Upper lobe of left lung (tissue), 6 donors: ENCODE data around the gene AURKA. TPM values are rescaled to one million over a fixed set of nuclear protein-coding genes. Genes with fewer than 3 reads are reported as not detected.

Experiments used
- ATAC-seq, 2 donors: fragments of 200-7000 bp; cut with Tn5 transposase; one replicate each; pipeline ENCODE4 v1.9.1; 2022; ENCODE audit warnings: mild to moderate bottlenecking in 2 of 2, moderate library complexity in 2 of 2; ENCODE audit not compliant: low FRiP score in 2 of 2
- DNase-seq, 2 donors: peaks; one replicate each; pipeline ENCODE4 v3.0.0-alpha.2; 2019 to 2020
- H3K27ac ChIP-seq, 4 donors: fragments of 200-600 bp; sonication (generic); one replicate each; pipeline ENCODE4 v1.5.1; 2016 to 2019
- H3K27me3 ChIP-seq, 4 donors: fragments of 200-600 bp; sonication (generic); one replicate each; pipeline ENCODE4 v1.5.1; 2017 to 2019
- H3K36me3 ChIP-seq, 4 donors: fragments of 200-600 bp; sonication (generic); one replicate each; pipeline ENCODE4 v1.5.1; 2016 to 2019
- H3K4me1 ChIP-seq, 4 donors: fragments of 200-600 bp; sonication (generic); one replicate each; pipeline ENCODE4 v1.5.1; 2018 to 2019
- H3K4me3 ChIP-seq, 4 donors: fragments of 200-600 bp; sonication (generic); one replicate each; pipeline ENCODE4 v1.5.1; 2017 to 2019; ENCODE audit warnings: mild to moderate bottlenecking in 2 of 4, moderate library complexity in 1 of 4
- H3K9me3 ChIP-seq, 4 donors: fragments of 200-600 bp; sonication (generic); one replicate each; pipeline ENCODE4 v1.5.1; 2018 to 2019
- EP300 ChIP-seq, 4 donors: sonication (generic); formaldehyde crosslinking; IDR thresholded peaks; one replicate each; pipeline ENCODE4 v1.5.1; 2017; ENCODE audit warnings: antibody characterized with exemption in 4 of 4, control low read depth in 2 of 4
- POLR2A ChIP-seq, 4 donors: fragments of 450-650 bp; IDR thresholded peaks; one replicate each; pipeline ENCODE4 v1.5.1; 2016 to 2017; ENCODE audit warnings: antibody characterized with exemption in 4 of 4, mild to moderate bottlenecking in 2 of 4
- POLR2AphosphoS5 ChIP-seq, 2 donors: sonication (generic); formaldehyde crosslinking; IDR thresholded peaks; one replicate each; pipeline ENCODE4 v1.5.1; 2017; ENCODE audit warnings: antibody characterized with exemption in 2 of 2
- WGBS, 2 donors: methylation state at CpG; one replicate each; pipeline ENCODE4 v1.1.5; 2017 to 2018; 5-methylcytosine and 5-hydroxymethylcytosine counted together
- total RNA-seq, 6 donors: library from RNA; depleted of rRNA in 4 of 6; stranded (reverse); fragments of >200 nt in 4 of 6; gene quantifications; one replicate each; pipeline versions ENCODE4 v1.1.0 to v1.2.1, GENCODE V29; 2016 to 2021
- TF ChIP-seq, protein P1 (sequence below), 6 experiments: fragments of 450-650 bp in 4 of 6; fragments of 200-600 bp in 2 of 6; sonication (generic) in 2 of 6; IDR thresholded peaks; one replicate each; pipeline ENCODE4 v1.5.1; 2016 to 2019; ENCODE audit warnings: antibody characterized with exemption in 6 of 6
- donor health status: DM: no; HTN: no; CAD: no; lungs with moderate emphysema.
- donor health status: DM: no; HTN: yes; CAD: no; lungs with severe emphysema.

The AURKA gene
- total RNA-seq, 6 donors from 2014 or later = 0.44 to 3.9 (median 3.3) TPM; not detected in 1

DNA sequence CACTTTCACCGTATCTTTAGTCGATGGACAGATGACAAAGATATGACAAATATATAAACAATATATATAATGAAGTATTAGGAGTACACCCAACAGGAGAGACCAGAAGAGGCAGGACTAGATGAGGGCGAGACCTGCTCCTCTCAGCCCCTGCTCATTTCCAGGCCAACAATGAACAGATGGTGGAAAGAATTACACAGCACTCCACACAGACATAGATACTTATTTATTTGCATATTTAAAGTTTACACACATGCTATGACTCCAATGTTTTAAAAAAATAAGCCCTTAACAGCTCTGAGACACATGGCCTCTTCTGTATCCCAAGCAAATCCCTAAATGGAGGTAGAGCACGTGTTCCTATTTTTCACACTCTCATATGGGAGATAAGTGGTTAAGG, 22.8 kb downstream of the AURKA start:
- Histone ChIP-seq H3K9me3 (no peaks in the 10 kb centered on the region), H3K27me3 (no peaks in the 10 kb centered on the region), H3K27ac (no peak overlapping the region), H3K4me1 (no peaks in the 10 kb centered on the region), H3K36me3 (peaks cover 11 to 53% (median 35%) of the 10 kb centered on the region in 4 donors), H3K4me3 (no peak overlapping the region)
- no peak for TF ChIP-seq POLR2A (IDR thresholded peaks at IDR 0.05)
- TF ChIP-seq, protein P1, sequence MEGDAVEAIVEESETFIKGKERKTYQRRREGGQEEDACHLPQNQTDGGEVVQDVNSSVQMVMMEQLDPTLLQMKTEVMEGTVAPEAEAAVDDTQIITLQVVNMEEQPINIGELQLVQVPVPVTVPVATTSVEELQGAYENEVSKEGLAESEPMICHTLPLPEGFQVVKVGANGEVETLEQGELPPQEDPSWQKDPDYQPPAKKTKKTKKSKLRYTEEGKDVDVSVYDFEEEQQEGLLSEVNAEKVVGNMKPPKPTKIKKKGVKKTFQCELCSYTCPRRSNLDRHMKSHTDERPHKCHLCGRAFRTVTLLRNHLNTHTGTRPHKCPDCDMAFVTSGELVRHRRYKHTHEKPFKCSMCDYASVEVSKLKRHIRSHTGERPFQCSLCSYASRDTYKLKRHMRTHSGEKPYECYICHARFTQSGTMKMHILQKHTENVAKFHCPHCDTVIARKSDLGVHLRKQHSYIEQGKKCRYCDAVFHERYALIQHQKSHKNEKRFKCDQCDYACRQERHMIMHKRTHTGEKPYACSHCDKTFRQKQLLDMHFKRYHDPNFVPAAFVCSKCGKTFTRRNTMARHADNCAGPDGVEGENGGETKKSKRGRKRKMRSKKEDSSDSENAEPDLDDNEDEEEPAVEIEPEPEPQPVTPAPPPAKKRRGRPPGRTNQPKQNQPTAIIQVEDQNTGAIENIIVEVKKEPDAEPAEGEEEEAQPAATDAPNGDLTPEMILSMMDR (IDR thresholded peaks at IDR 0.05) = no peak
- ATAC-seq = no peak
- no peak for DNase-seq
- 91 to 94% methylated on average over 4 of the region's 4 CpGs for WGBS, 2 donors

GRCh38 chr20:56368351-56369134, 23.5 kb downstream of the AURKA start:
- ATAC-seq = no peak
- H3K27me3 ChIP-seq = no peaks in the 10 kb centered on the region
- no peaks in the 10 kb centered on the region for H3K9me3 ChIP-seq
- DNase-seq = no peak
- no peak overlapping the region for H3K27ac ChIP-seq
- TF ChIP-seq POLR2A (IDR thresholded peaks at IDR 0.05) (no peak), EP300 (IDR thresholded peaks at IDR 0.05) (no peak), POLR2AphosphoS5 (IDR thresholded peaks at IDR 0.05) (no peak)
- TF ChIP-seq, protein P1 (IDR thresholded peaks at IDR 0.05) = no peak
- 85 to 86% methylated on average over 6 of the region's 6 CpGs for WGBS, 2 donors
- H3K4me3 ChIP-seq = no peak overlapping the region
- peaks cover 11 to 53% (median 35%) of the 10 kb centered on the region in 4 donors for H3K36me3 ChIP-seq
- no peaks in the 10 kb centered on the region for H3K4me1 ChIP-seq

GRCh38 chr20:56363491-56363890, 28.5 kb downstream of the AURKA start:
- H3K27ac ChIP-seq = no peak overlapping the region
- H3K9me3 ChIP-seq = no peaks in the 10 kb centered on the region
- ATAC-seq (no peak), DNase-seq (no peak)
- H3K27me3 ChIP-seq = no peaks in the 10 kb centered on the region
- 91 to 94% methylated on average over 6 of the region's 6 CpGs for WGBS, 2 donors
- TF ChIP-seq POLR2A (IDR thresholded peaks at IDR 0.05) (no peak), EP300 (IDR thresholded peaks at IDR 0.05) (no peak), POLR2AphosphoS5 (IDR thresholded peaks at IDR 0.05) (no peak)
- TF ChIP-seq, protein P1 (IDR thresholded peaks at IDR 0.05) = no peak
- no peak overlapping the region for H3K4me3 ChIP-seq
- peaks cover 11 to 39% (median 33%) of the 10 kb centered on the region in 4 donors for H3K36me3 ChIP-seq
- H3K4me1 ChIP-seq = peaks cover 9 to 22% (median 16%) of the 10 kb centered on the region in 4 donors

GRCh38 chr20:56362833-56363413, 29.1 kb downstream of the AURKA start:
- peaks cover 9 to 22% (median 16%) of the 10 kb centered on the region in 4 donors for H3K4me1 ChIP-seq
- H3K27me3 ChIP-seq = no peaks in the 10 kb centered on the region
- 38 to 56% methylated on average over 6 to 8 of the region's 8 CpGs for WGBS, 2 donors
- H3K36me3 ChIP-seq = peaks cover 11 to 33% (median 30%) of the 10 kb centered on the region in 4 donors
- ATAC-seq = no peak
- TF ChIP-seq POLR2AphosphoS5 (IDR thresholded peaks at IDR 0.05) (no peak), POLR2A (IDR thresholded peaks at IDR 0.05) (no peak), EP300 (IDR thresholded peaks at IDR 0.05) (no peak)
- TF ChIP-seq, protein P1 (IDR thresholded peaks at IDR 0.05) = no peak
- no peaks in the 10 kb centered on the region for H3K9me3 ChIP-seq
- H3K27ac ChIP-seq = no peak overlapping the region
- no peak overlapping the region for H3K4me3 ChIP-seq
- DNase-seq = peak in 1 of 2 donors; percentile 21
